Neuronal stem cell (in vitro differentiated cells): Measurements from ENCODE around the gene JCAD.

Experiments
- DNase-seq: peaks from one replicate; pipeline ENCODE4 v3.0.0-alpha.2; 2013; ENCODE audit warnings: low spot score
- H2AFZ ChIP-seq: one replicate; pipeline ENCODE4 v1.6.1; 2013; ENCODE audit warnings: mild to moderate bottlenecking, low read length, inconsistent platforms
- H2AK5ac ChIP-seq: 2 replicates; pipeline ENCODE4 v1.6.1; 2013; ENCODE audit warnings: low read depth, mild to moderate bottlenecking, inconsistent platforms, low read length, moderate library complexity, mixed read lengths
- H2BK120ac ChIP-seq: 2 replicates; pipeline ENCODE4 v1.6.1; 2013; ENCODE audit warnings: low read depth, mild to moderate bottlenecking, inconsistent platforms, low read length, moderate library complexity, mixed read lengths
- H2BK12ac ChIP-seq: one replicate; pipeline ENCODE4 v1.6.1; 2013; ENCODE audit warnings: low read length, inconsistent platforms
- H2BK15ac ChIP-seq: 2 replicates; pipeline ENCODE4 v1.6.1; 2013; ENCODE audit warnings: mild to moderate bottlenecking, low read length, inconsistent platforms, mixed read lengths
- H2BK5ac ChIP-seq: one replicate; pipeline ENCODE4 v1.6.1; 2013; ENCODE audit warnings: inconsistent platforms, mild to moderate bottlenecking, low read length, moderate library complexity
- H3K14ac ChIP-seq: one replicate; pipeline ENCODE4 v1.6.1; 2013; ENCODE audit warnings: low read length, inconsistent platforms
- H3K18ac ChIP-seq: 2 replicates; pipeline ENCODE4 v1.6.1; 2013; ENCODE audit warnings: low read length, inconsistent platforms
- H3K23ac ChIP-seq: 2 replicates; pipeline ENCODE4 v1.6.1; 2013; ENCODE audit warnings: low read depth, mild to moderate bottlenecking, mixed read lengths, low read length, inconsistent platforms; ENCODE audit not compliant: poor library complexity
- H3K27ac ChIP-seq: replicated peaks from 3 replicates; pipeline ENCODE4 v1.5.1; 2013; ENCODE audit warnings: low read length, inconsistent platforms
- H3K27me3 ChIP-seq, 3 experiments: 2 replicates each; pipeline ENCODE4 v1.6.1; 2013; ENCODE audit warnings: low read length in 3 of 3, mild to moderate bottlenecking in 2 of 3, inconsistent platforms in 1 of 3, low read depth in 1 of 3, mixed read lengths in 1 of 3, moderate library complexity in 1 of 3; ENCODE audit not compliant: control insufficient read depth in 3 of 3, insufficient read depth in 3 of 3
- H3K36me3 ChIP-seq, 2 donors: replicated peaks in 1 of 2; 2 replicates each; pipeline ENCODE4 v1.6.1; 2013; ENCODE audit warnings: low read length in 2 of 2; ENCODE audit not compliant: control insufficient read depth in 2 of 2, insufficient read depth in 2 of 2
- H3K4ac ChIP-seq: 2 replicates; pipeline ENCODE4 v1.6.1; 2013; ENCODE audit warnings: inconsistent platforms, mild to moderate bottlenecking, low read length, moderate library complexity
- H3K4me1 ChIP-seq, 2 donors: 1 replicate in 1 of 2; 2 replicates in 1 of 2; pipeline ENCODE4 v1.6.1; 2013; ENCODE audit warnings: low read length in 2 of 2, low read depth in 1 of 2; ENCODE audit not compliant: control insufficient read depth in 2 of 2, insufficient read depth in 1 of 2
- H3K4me2 ChIP-seq: one replicate; pipeline ENCODE4 v1.6.1; 2013; ENCODE audit warnings: mild to moderate bottlenecking, low read length, inconsistent platforms; ENCODE audit not compliant: insufficient read depth, poor library complexity, severe bottlenecking
- H3K4me3 ChIP-seq, 2 donors: 2 replicates each; pipeline ENCODE4 v1.5.1; 2013; ENCODE audit warnings: low read length in 2 of 2, mild to moderate bottlenecking in 2 of 2, inconsistent platforms in 1 of 2, moderate library complexity in 1 of 2
- H3K79me1 ChIP-seq: one replicate; pipeline ENCODE4 v1.6.1; 2013; ENCODE audit warnings: low read depth, mild to moderate bottlenecking, inconsistent platforms, low read length, moderate library complexity
- H3K9ac ChIP-seq: one replicate; pipeline ENCODE4 v1.6.1; 2013; ENCODE audit warnings: mild to moderate bottlenecking, low read depth, low read length, inconsistent platforms; ENCODE audit not compliant: poor library complexity
- H3K9me3 ChIP-seq, 2 donors: replicated peaks in 1 of 2; 2 replicates each; pipeline versions ENCODE3 to v1.6.1; 2013; ENCODE audit warnings: low read length in 2 of 2, mild to moderate bottlenecking in 2 of 2, inconsistent platforms in 1 of 2, low read depth in 1 of 2, mixed read lengths in 1 of 2, moderate library complexity in 1 of 2; ENCODE audit not compliant: control insufficient read depth in 2 of 2, insufficient read depth in 1 of 2
- H4K8ac ChIP-seq: one replicate; pipeline ENCODE4 v1.6.1; 2013; ENCODE audit warnings: low read depth, mild to moderate bottlenecking, inconsistent platforms, low read length, moderate library complexity
- H4K91ac ChIP-seq: one replicate; pipeline ENCODE4 v1.6.1; 2013; ENCODE audit warnings: low read length, low read depth, mild to moderate bottlenecking, inconsistent platforms; ENCODE audit not compliant: poor library complexity
- WGBS, 2 donors: extraction: QIAGEN DNeasy Blood & Tissue Kit; methylation state at CpG; one replicate each; pipeline ENCODE4 v1.1.7; 2013; ENCODE audit warnings: missing lambda C conversion rate in 2 of 2, mixed read lengths in 1 of 2; ENCODE audit not compliant: insufficient read length in 2 of 2, insufficient replicate concordance in 1 of 2; ENCODE audit errors: extremely low coverage in 2 of 2; 5-methylcytosine and 5-hydroxymethylcytosine counted together

The JCAD gene

DNA sequence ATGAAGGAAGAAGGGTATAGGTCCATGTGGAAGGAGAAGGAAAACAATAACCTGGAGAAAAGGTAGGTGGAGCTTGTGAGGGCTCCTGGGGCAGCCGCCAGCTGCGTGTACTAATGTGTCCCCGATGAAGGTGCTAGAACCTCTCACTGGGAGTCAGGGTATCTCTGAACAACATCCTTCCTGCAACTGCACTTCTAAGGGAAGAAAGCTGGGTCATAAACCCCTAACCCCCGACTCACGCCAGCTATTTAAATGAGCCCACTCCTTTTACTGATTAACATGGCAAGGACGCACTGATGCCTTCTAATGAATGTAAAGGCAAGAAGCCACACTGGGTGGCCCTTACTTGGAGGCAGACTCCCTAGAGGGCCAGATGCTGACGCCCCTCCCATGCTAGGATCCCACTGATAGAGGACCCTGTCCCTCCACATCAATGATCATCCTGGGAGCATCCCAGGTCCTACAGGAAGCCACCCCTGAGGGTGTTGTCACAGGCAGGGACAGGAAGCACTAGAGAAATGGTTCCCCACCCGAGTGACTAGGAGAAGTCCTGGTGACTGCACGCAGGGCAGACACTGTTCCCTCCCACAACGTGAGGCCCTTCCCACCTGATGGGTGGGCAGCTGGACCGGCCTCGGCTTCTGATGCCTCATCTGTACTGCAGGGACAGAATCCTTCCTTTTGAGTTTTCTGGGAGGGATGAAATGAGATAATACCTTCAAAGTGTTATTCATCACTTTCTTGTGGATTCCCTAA is 20.4 kb downstream of the JCAD start:
- Histone ChIP-seq H3K4me3 (no peak overlapping the region), H3K18ac (peak overlapping the region; percentile 49), H3K79me1 (no peaks in the 10 kb centered on the region), H4K91ac (no peak overlapping the region), H3K4me2 (no peak overlapping the region), H3K27me3 (no peaks in the 10 kb centered on the region), H3K14ac (no peak overlapping the region), H4K8ac (no peak overlapping the region), H2AFZ (no peak overlapping the region), H2BK120ac (no peak overlapping the region), H3K9ac (no peak overlapping the region), H2BK5ac (no peak overlapping the region), H3K36me3 (peaks cover 0 to 4% of the 10 kb centered on the region in 2 donors), H2BK15ac (no peak overlapping the region), H2AK5ac (no peak overlapping the region), H3K23ac (no peak overlapping the region), H3K27ac (no peak overlapping the region), H3K4ac (no peak overlapping the region), H2BK12ac (peak overlapping the region; percentile 82), H3K9me3 (no peaks in the 10 kb centered on the region), H3K4me1 (peaks cover 3 to 4% of the 10 kb centered on the region in 2 donors)
- DNase-seq, result no peak
- no CpG with 5 or more reads among the region's 12 CpGs for WGBS, 2 donors

- Histone ChIP-seq H3K79me1 (no peaks in the 10 kb centered on the region), H3K23ac (no peak overlapping the region), H2BK5ac (no peak overlapping the region), H4K8ac (no peak overlapping the region), H3K9me3 (no peaks in the 10 kb centered on the region), H2AFZ (no peak overlapping the region), H2BK120ac (no peak overlapping the region), H3K36me3 (peaks cover 0 to 4% of the 10 kb centered on the region in 2 donors), H3K9ac (no peak overlapping the region), H3K18ac (no peak overlapping the region), H3K4me3 (no peak overlapping the region), H4K91ac (no peak overlapping the region), H2BK12ac (no peak overlapping the region), H2BK15ac (no peak overlapping the region), H3K4me2 (no peak overlapping the region), H3K27ac (no peak overlapping the region), H2AK5ac (no peak overlapping the region), H3K4me1 (peaks cover 3 to 4% of the 10 kb centered on the region in 2 donors), H3K14ac (no peak overlapping the region), H3K27me3 (no peaks in the 10 kb centered on the region), H3K4ac (no peak overlapping the region)
- WGBS, 2 donors, result no CpG with 5 or more reads among the region's 10 CpGs
- DNase-seq, result no peak
These were observed 21.6 kb downstream of the JCAD start for GRCh38 chr10:30037620-30038336.

DNA sequence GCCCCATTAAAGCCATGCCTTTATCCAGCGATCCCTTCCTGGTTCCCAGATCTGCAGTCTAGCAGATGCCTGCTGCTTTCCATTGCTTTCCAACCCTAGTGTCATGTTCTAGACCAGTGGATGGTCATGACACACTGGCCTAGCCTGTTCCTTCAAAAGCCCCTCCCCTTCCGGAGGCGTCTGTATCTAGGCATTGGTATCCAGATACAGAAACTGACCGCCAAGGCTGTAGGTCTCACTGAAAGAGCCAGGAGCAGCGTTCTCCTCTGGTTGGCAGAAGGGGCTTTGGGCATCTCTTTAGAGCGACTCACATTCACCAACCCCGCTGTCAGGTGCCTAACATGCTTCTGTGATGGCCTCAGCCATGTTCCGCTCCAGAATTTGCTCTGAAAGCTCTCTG is 22.6 kb downstream of the JCAD start:
- H2BK5ac ChIP-seq, result no peak overlapping the region
- WGBS, 2 donors, result no CpG with 5 or more reads among the region's 8 CpGs
- no peaks in the 10 kb centered on the region for H3K27me3 ChIP-seq
- H2AFZ ChIP-seq, result no peak overlapping the region
- H2BK12ac ChIP-seq, result no peak overlapping the region
- H4K8ac ChIP-seq, result no peak overlapping the region
- H3K23ac ChIP-seq, result no peak overlapping the region
- H3K36me3 ChIP-seq, result peaks cover 0 to 4% of the 10 kb centered on the region in 2 donors
- H3K27ac ChIP-seq, result no peak overlapping the region
- H3K4ac ChIP-seq, result no peak overlapping the region
- H3K4me3 ChIP-seq, result no peak overlapping the region
- H2BK15ac ChIP-seq, result no peak overlapping the region
- no peak overlapping the region for H3K18ac ChIP-seq
- H2BK120ac ChIP-seq, result no peak overlapping the region
- no peak overlapping the region for H4K91ac ChIP-seq
- no peak overlapping the region for H2AK5ac ChIP-seq
- H3K79me1 ChIP-seq, result no peaks in the 10 kb centered on the region
- peaks cover 3 to 4% of the 10 kb centered on the region in 2 donors for H3K4me1 ChIP-seq
- no peaks in the 10 kb centered on the region for H3K9me3 ChIP-seq
- H3K4me2 ChIP-seq, result no peak overlapping the region
- H3K14ac ChIP-seq, result no peak overlapping the region
- H3K9ac ChIP-seq, result no peak overlapping the region
- no peak for DNase-seq

GRCh38 chr10:30036341-30036740 is 23.0 kb downstream of the JCAD start:
- no peak overlapping the region for H3K4me2 ChIP-seq
- no peak overlapping the region for H2BK15ac ChIP-seq
- H3K4me1 ChIP-seq, result peaks cover 3 to 4% of the 10 kb centered on the region in 2 donors
- H3K4me3 ChIP-seq, result no peak overlapping the region
- no peaks in the 10 kb centered on the region for H3K9me3 ChIP-seq
- H2BK12ac ChIP-seq, result no peak overlapping the region
- no peak overlapping the region for H3K23ac ChIP-seq
- no peak for DNase-seq
- no peak overlapping the region for H3K14ac ChIP-seq
- WGBS, 2 donors, result no CpG with 5 or more reads among the region's 3 CpGs
- H2AFZ ChIP-seq, result no peak overlapping the region
- H3K27me3 ChIP-seq, result no peaks in the 10 kb centered on the region
- H2AK5ac ChIP-seq, result no peak overlapping the region
- H3K18ac ChIP-seq, result no peak overlapping the region
- no peaks in the 10 kb centered on the region for H3K79me1 ChIP-seq
- peaks cover 0 to 4% of the 10 kb centered on the region in 2 donors for H3K36me3 ChIP-seq
- no peak overlapping the region for H3K4ac ChIP-seq
- H2BK120ac ChIP-seq, result no peak overlapping the region
- no peak overlapping the region for H3K9ac ChIP-seq
- no peak overlapping the region for H4K8ac ChIP-seq
- no peak overlapping the region for H4K91ac ChIP-seq
- no peak overlapping the region for H3K27ac ChIP-seq
- no peak overlapping the region for H2BK5ac ChIP-seq
